Osteoblast (primary cell): Measurements from ENCODE around the gene SKIC8. TPM values are rescaled to one million over a fixed set of nuclear protein-coding genes. Genes with fewer than 3 reads are reported as not detected.

Experiments
- DNase-seq: peaks from one replicate; pipeline ENCODE4 v3.0.0; 2011; ENCODE audit warnings: low spot score, mixed read lengths; ENCODE audit not compliant: insufficient read length; ENCODE audit errors: missing footprints
- H2AFZ ChIP-seq: 2 replicates; pipeline ENCODE4 v1.6.0; 2011; ENCODE audit warnings: mild to moderate bottlenecking, low read length
- H3K27ac ChIP-seq: 2 replicates; pipeline ENCODE4 v1.5.1; 2011; ENCODE audit warnings: mild to moderate bottlenecking, low read depth, low read length, moderate library complexity
- H3K27me3 ChIP-seq: 2 replicates; pipeline ENCODE4 v1.6.0; 2012; ENCODE audit warnings: mild to moderate bottlenecking, control low read depth, inconsistent platforms, low read length, moderate library complexity; ENCODE audit not compliant: insufficient read depth
- H3K36me3 ChIP-seq: 2 replicates; pipeline ENCODE4 v1.5.1; 2011; ENCODE audit warnings: mild to moderate bottlenecking, low read length, control low read depth, moderate library complexity; ENCODE audit not compliant: insufficient read depth
- H3K4me1 ChIP-seq: 2 replicates; pipeline ENCODE4 v1.5.1; 2011; ENCODE audit warnings: mild to moderate bottlenecking, low read length, control low read depth, moderate library complexity; ENCODE audit not compliant: insufficient read depth
- H3K4me2 ChIP-seq: 2 replicates; pipeline ENCODE4 v1.6.0; 2011; ENCODE audit warnings: mild to moderate bottlenecking, low read length; ENCODE audit not compliant: insufficient read depth
- H3K4me3 ChIP-seq: fragments of 200-600 bp; sonication (generic); 3 replicates; pipeline ENCODE4 v1.5.1; 2012; ENCODE audit warnings: mild to moderate bottlenecking, low read length, inconsistent platforms; ENCODE audit not compliant: insufficient read depth
- H3K79me2 ChIP-seq: 2 replicates; pipeline ENCODE4 v1.6.0; 2012; ENCODE audit warnings: mild to moderate bottlenecking, low read length, control low read depth, inconsistent platforms; ENCODE audit not compliant: insufficient read depth
- H3K9me3 ChIP-seq: 2 replicates; pipeline ENCODE4 v1.5.1; 2011; ENCODE audit warnings: low read depth, low read length, control low read depth
- H4K20me1 ChIP-seq: 2 replicates; pipeline ENCODE4 v1.6.0; 2012; ENCODE audit warnings: mild to moderate bottlenecking, low read length, control low read depth; ENCODE audit not compliant: insufficient read depth
- total RNA-seq: library from RNA; depleted of rRNA; stranded (reverse); fragments of >200 nt; gene quantifications from 2 replicates; pipeline ENCODE4 v1.2.3, GENCODE V29; 2012
- TF ChIP-seq, protein P1 (sequence below): IDR thresholded peaks from 2 replicates; pipeline ENCODE4 v1.5.1; 2011; ENCODE audit warnings: mild to moderate bottlenecking, low read depth, low read length, moderate library complexity; ENCODE audit errors: extremely low read depth

SKIC8 gene
- total RNA-seq, 1 donor: 62.6 TPM

DNA sequence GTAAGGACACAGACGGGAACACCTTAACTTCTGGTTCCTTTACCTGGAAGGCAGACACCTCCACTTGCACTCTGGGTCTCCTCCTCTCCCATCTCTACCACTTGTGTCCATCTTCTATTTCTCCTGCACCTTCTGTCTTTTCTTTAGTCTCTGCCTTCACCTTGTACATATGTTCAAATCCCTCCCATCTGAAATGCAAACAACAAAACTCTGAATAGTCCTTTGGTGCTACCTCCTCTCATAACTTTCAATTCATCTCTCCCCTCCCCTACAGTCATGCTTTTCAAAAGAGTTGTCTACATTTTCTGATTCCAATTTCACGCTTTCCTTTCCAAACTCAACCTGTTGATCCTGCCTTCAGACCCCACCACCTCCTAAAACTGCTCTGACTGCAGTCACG lies 35.4 kb upstream of the SKIC8 start:
- peak; percentile 60 for DNase-seq
- Histone ChIP-seq H3K4me1 (no peaks in the 10 kb centered on the region), H3K79me2 (no peaks in the 10 kb centered on the region), H3K4me3 (no peak overlapping the region), H3K27me3 (peaks cover 32% of the 10 kb centered on the region), H3K9me3 (no peaks in the 10 kb centered on the region), H3K36me3 (no peaks in the 10 kb centered on the region), H4K20me1 (no peaks in the 10 kb centered on the region), H3K4me2 (no peak overlapping the region), H3K27ac (no peak overlapping the region), H2AFZ (no peak overlapping the region)
- TF ChIP-seq, protein P1, sequence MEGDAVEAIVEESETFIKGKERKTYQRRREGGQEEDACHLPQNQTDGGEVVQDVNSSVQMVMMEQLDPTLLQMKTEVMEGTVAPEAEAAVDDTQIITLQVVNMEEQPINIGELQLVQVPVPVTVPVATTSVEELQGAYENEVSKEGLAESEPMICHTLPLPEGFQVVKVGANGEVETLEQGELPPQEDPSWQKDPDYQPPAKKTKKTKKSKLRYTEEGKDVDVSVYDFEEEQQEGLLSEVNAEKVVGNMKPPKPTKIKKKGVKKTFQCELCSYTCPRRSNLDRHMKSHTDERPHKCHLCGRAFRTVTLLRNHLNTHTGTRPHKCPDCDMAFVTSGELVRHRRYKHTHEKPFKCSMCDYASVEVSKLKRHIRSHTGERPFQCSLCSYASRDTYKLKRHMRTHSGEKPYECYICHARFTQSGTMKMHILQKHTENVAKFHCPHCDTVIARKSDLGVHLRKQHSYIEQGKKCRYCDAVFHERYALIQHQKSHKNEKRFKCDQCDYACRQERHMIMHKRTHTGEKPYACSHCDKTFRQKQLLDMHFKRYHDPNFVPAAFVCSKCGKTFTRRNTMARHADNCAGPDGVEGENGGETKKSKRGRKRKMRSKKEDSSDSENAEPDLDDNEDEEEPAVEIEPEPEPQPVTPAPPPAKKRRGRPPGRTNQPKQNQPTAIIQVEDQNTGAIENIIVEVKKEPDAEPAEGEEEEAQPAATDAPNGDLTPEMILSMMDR: no peak

DNA sequence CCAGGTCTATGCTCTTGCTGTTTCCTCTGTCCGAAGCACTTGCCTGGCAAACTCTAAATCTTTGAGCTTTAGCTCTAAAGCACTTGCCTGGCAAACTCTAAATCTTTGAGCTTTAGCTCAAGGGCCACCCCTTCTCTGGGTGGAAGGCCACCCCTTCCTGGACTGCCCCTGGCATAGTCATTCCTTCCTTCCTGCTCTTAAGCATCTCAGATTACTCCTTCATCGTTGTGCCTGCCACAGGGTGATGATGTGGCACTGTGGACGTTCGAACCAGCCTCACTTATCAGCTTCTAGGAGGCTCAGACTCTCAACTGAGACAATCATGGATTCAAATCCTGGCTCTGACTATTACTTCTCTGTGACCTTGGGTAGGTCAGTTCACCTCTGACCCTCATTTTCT lies 30.2 kb upstream of the SKIC8 start:
- no peak for DNase-seq
- H4K20me1 ChIP-seq: no peaks in the 10 kb centered on the region

DNA sequence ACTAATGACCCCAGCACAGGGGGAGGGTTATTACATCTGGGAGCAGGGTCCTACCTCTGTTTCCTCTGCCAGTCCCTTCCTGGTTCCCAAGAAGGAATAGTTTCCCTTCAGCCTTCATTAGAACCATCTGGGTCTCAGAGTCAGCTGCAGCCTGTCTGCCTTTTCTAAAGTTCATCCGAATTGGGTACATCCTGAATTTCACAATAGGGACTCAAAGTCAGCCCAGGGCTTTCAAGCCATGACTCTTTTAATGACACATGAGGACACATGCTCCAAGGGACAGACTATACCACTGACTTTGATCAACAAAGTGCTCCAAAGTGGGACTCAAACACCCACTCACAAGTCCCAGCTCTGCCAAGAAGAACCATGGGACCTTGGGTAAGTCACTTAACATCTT lies 28.1 kb upstream of the SKIC8 start:
- peaks cover 3% of the 10 kb centered on the region for H3K27me3 ChIP-seq
- no peaks in the 10 kb centered on the region for H3K36me3 ChIP-seq
- no peak overlapping the region for H2AFZ ChIP-seq
- no peaks in the 10 kb centered on the region for H4K20me1 ChIP-seq
- no peaks in the 10 kb centered on the region for H3K4me1 ChIP-seq
- no peak overlapping the region for H3K27ac ChIP-seq
- H3K4me2 ChIP-seq: no peak overlapping the region
- no peak for DNase-seq
- H3K79me2 ChIP-seq: no peaks in the 10 kb centered on the region
- TF ChIP-seq, protein P1: no peak
- no peak overlapping the region for H3K4me3 ChIP-seq
- H3K9me3 ChIP-seq: no peaks in the 10 kb centered on the region

More for the DNA sequence above, 30.2 kb upstream of the SKIC8 start:
- H3K4me2 ChIP-seq: no peak overlapping the region
- H3K27ac ChIP-seq: no peak overlapping the region
- peak overlapping the region; percentile 35 for H2AFZ ChIP-seq
- peaks cover 4% of the 10 kb centered on the region for H3K27me3 ChIP-seq
- no peaks in the 10 kb centered on the region for H3K79me2 ChIP-seq
- no peak overlapping the region for H3K4me3 ChIP-seq
- H3K36me3 ChIP-seq: no peaks in the 10 kb centered on the region
- TF ChIP-seq, protein P1: no peak
- H3K9me3 ChIP-seq: no peaks in the 10 kb centered on the region
- H3K4me1 ChIP-seq: no peaks in the 10 kb centered on the region

DNA sequence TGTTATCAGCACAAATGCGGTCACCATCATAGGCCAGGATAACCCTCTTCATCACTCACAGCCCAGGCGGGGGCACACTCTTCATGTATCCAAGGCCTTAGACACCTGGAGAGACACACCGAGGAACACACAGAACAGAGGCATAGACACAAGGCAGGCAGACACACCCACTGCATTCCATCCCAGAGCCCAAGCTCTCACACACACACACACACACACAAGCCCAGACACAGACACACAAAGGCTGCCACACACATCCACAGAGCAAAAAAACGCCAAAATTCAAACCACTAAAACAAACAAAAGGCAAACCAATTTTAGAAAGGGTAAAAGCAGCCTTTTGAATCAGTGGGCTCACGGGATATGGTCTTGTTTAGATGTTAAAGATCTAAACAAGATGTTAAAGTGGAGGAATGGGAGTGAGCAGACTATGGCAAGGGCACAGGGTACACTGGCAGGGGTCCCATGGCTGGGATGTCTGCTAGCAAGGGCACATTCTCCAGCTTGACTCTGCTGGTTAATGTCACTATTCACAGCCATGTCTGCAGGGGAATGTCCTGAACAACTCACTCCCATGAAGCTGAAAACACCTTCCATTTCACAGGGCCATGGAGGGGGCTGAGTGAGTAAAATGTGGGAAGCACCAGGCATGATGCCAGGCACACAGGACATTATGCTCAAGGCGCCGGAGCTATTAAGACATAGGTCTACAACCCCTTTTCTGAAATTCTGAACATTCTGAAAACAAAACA lies 25.9 kb upstream of the SKIC8 start:
- H3K79me2 ChIP-seq: no peaks in the 10 kb centered on the region
- no peak overlapping the region for H3K4me3 ChIP-seq
- no peak overlapping the region for H3K4me2 ChIP-seq
- no peak overlapping the region for H3K27ac ChIP-seq
- no peaks in the 10 kb centered on the region for H4K20me1 ChIP-seq
- H3K27me3 ChIP-seq: peaks cover 3% of the 10 kb centered on the region
- no peaks in the 10 kb centered on the region for H3K9me3 ChIP-seq
- DNase-seq: no peak
- no peaks in the 10 kb centered on the region for H3K4me1 ChIP-seq
- no peak overlapping the region for H2AFZ ChIP-seq
- TF ChIP-seq, protein P1: no peak
- H3K36me3 ChIP-seq: no peaks in the 10 kb centered on the region
